HG03097 (cell line): ENCODE measurements around the gene ST3GAL4.
"Not testable (repeated sequence)": the region's sequence is repeated elsewhere in the genome, so short reads cannot be mapped to it uniquely, and the experiment has no call there.

Experiments used
- ATAC-seq: cut with Tn5 transposase; IDR thresholded peaks from one replicate; pipeline ENCODE4 v1.9.1; 2021; ENCODE audit not compliant: unreplicated experiment, low FRiP score

Gene ST3GAL4

GRCh38 chr11:126345283-126345682 lies 10.2 kb upstream of the ST3GAL4 start:
- ATAC-seq = no peak

GRCh38 chr11:126345759-126346585 lies 9.5 kb upstream of the ST3GAL4 start:
- ATAC-seq = no peak

GRCh38 chr11:126346586-126346940 lies 8.9 kb upstream of the ST3GAL4 start:
- no peak for ATAC-seq

- not testable (repeated sequence) for ATAC-seq
Measured at GRCh38 chr11:126346946-126347345, 8.5 kb upstream of the ST3GAL4 start.

GRCh38 chr11:126347751-126348668 lies 7.5 kb upstream of the ST3GAL4 start:
- ATAC-seq = no peak

GRCh38 chr11:126348806-126349582 lies 6.5 kb upstream of the ST3GAL4 start:
- ATAC-seq = no peak

- ATAC-seq = no peak
Measured at GRCh38 chr11:126350836-126351235, 4.7 kb upstream of the ST3GAL4 start.

- ATAC-seq = no peak
Measured at GRCh38 chr11:126352163-126352562, 3.3 kb upstream of the ST3GAL4 start.

GRCh38 chr11:126352934-126353801 lies 2.3 kb upstream of the ST3GAL4 start:
- ATAC-seq = no peak

GRCh38 chr11:126354631-126355323 lies 709 bp upstream of the ST3GAL4 start:
- no peak for ATAC-seq

- ATAC-seq = no peak
Measured at GRCh38 chr11:126355926-126356897, 726 bp downstream of the ST3GAL4 start.

GRCh38 chr11:126357055-126357962 lies 1.8 kb downstream of the ST3GAL4 start:
- ATAC-seq = no peak

GRCh38 chr11:126357969-126358762 lies 2.7 kb downstream of the ST3GAL4 start:
- ATAC-seq = no peak

GRCh38 chr11:126358763-126359160 lies 3.3 kb downstream of the ST3GAL4 start:
- no peak for ATAC-seq

GRCh38 chr11:126359431-126360048 lies 4.1 kb downstream of the ST3GAL4 start:
- no peak for ATAC-seq

- no peak for ATAC-seq
Measured at GRCh38 chr11:126360049-126360446, 4.6 kb downstream of the ST3GAL4 start.
